Endodermal cell (in vitro differentiated cells): ENCODE results near the gene STXBP1. TPM values are rescaled to one million over a fixed set of nuclear protein-coding genes. Genes with fewer than 3 reads are reported as not detected.
A peak's percentile ranks its signal among the peaks of the same experiment; 100 is the strongest.

Experiments used
- DNase-seq: peaks from one replicate; pipeline ENCODE4 v3.0.0-alpha.2; 2017
- H3K27ac ChIP-seq: 2 replicates; pipeline ENCODE4 v1.5.1; 2013; ENCODE audit warnings: mild to moderate bottlenecking, low read depth, low read length, moderate library complexity
- H3K27me3 ChIP-seq: 2 replicates; pipeline ENCODE4 v1.6.1; 2013; ENCODE audit warnings: mild to moderate bottlenecking, low read length, moderate library complexity; ENCODE audit not compliant: insufficient read depth, control insufficient read depth, poor library complexity, severe bottlenecking
- H3K36me3 ChIP-seq: 2 replicates; pipeline ENCODE4 v1.7.0; 2013; ENCODE audit warnings: mild to moderate bottlenecking, low read length, moderate library complexity; ENCODE audit not compliant: control insufficient read depth, insufficient read depth
- H3K4me1 ChIP-seq: one replicate; pipeline ENCODE4 v1.7.0; 2013; ENCODE audit warnings: low read length; ENCODE audit not compliant: control insufficient read depth, insufficient read depth
- H3K4me3 ChIP-seq: 2 replicates; pipeline ENCODE4 v1.5.1; 2013; ENCODE audit warnings: mild to moderate bottlenecking, low read length, moderate library complexity
- H3K9ac ChIP-seq: 2 replicates; pipeline ENCODE4 v1.6.1; 2013; ENCODE audit warnings: mild to moderate bottlenecking, low read length, moderate library complexity; ENCODE audit not compliant: poor library complexity, severe bottlenecking; ENCODE audit errors: extremely low read depth
- H3K9me3 ChIP-seq: 2 replicates; pipeline ENCODE4 v1.6.1; 2013; ENCODE audit warnings: mild to moderate bottlenecking, low read length, moderate library complexity; ENCODE audit not compliant: control insufficient read depth
- H3K27ac Mint-ChIP-seq: 2 replicates; pipeline ENCODE4 v1.8.0; 2020; ENCODE audit warnings: mixed read lengths
- H3K27me3 Mint-ChIP-seq: 2 replicates; pipeline ENCODE4 v1.8.0; 2021; ENCODE audit warnings: mild to moderate bottlenecking, mixed read lengths; ENCODE audit not compliant: insufficient read depth
- H3K36me3 Mint-ChIP-seq: 2 replicates; pipeline ENCODE4 v1.8.0; 2020; ENCODE audit warnings: low read depth, mixed read lengths
- H3K4me1 Mint-ChIP-seq: 2 replicates; pipeline ENCODE4 v1.8.0; 2020; ENCODE audit warnings: mixed read lengths
- H3K4me3 Mint-ChIP-seq: 2 replicates; pipeline ENCODE4 v1.8.0; 2020; ENCODE audit warnings: mild to moderate bottlenecking, moderate library complexity, mixed read lengths
- H3K9me3 Mint-ChIP-seq: 2 replicates; pipeline ENCODE4 v1.8.0; 2020; ENCODE audit warnings: mild to moderate bottlenecking, mixed read lengths
- CTCF ChIP-seq: fragments of 200-600 bp; sonication (generic); conservative IDR thresholded peaks from 2 replicates; pipeline ENCODE4 v1.5.0; 2021; ENCODE audit warnings: antibody characterized with exemption, mild to moderate bottlenecking
- WGBS, 2 experiments: methylation state at CpG; one replicate each; pipeline versions ENCODE4 v1.1.5 to v1.1.7; 2013; ENCODE audit warnings: missing lambda C conversion rate in 2 of 2, mixed read lengths in 1 of 2; ENCODE audit not compliant: insufficient coverage in 1 of 2, insufficient read length in 1 of 2; 5-methylcytosine and 5-hydroxymethylcytosine counted together
- total RNA-seq, 2 donors: library from RNA; stranded (reverse); fragmentation: NEBNext Ultra II Directional in 1 of 2; extraction: Animal tissue kit (Norgen Biotek cat#: 25700) in 1 of 2; gene quantifications; 2 replicates in 1 of 2; 3 replicates in 1 of 2; pipeline ENCODE4 v1.2.1, GENCODE V29; 2021

The STXBP1 gene
- total RNA-seq, 2 donors from 2014 or later = 27.8 to 46.8 TPM

GRCh38 chr9:127712867-127713266 is 100.8 kb downstream of the STXBP1 start:
- 80 to 95% methylated on average over 1 to 10 of the region's 10 CpGs for WGBS, 2 experiments
- TF ChIP-seq CTCF = no peak
- no peak overlapping the region for H3K4me3 Mint-ChIP-seq

GRCh38 chr9:127714020-127714750 is 102.1 kb downstream of the STXBP1 start:
- no peak for TF ChIP-seq CTCF
- H3K27ac Mint-ChIP-seq = no peak overlapping the region
- Histone ChIP-seq H3K4me1 (no peaks in the 10 kb centered on the region), H3K36me3 (no peaks in the 10 kb centered on the region), H3K4me3 (no peak overlapping the region), H3K27me3 (no peaks in the 10 kb centered on the region), H3K9me3 (no peaks in the 10 kb centered on the region), H3K9ac (no peak overlapping the region), H3K27ac (no peak overlapping the region)
- DNase-seq = no peak
- 90 to 94% methylated on average over 12 to 19 of the region's 19 CpGs for WGBS, 2 experiments
- no peaks in the 10 kb centered on the region for H3K36me3 Mint-ChIP-seq
- peak overlapping the region; percentile 90 for H3K4me3 Mint-ChIP-seq
- peaks cover 12% of the 10 kb centered on the region for H3K4me1 Mint-ChIP-seq
- H3K9me3 Mint-ChIP-seq = no peaks in the 10 kb centered on the region
- H3K27me3 Mint-ChIP-seq = peaks cover 2% of the 10 kb centered on the region

More at GRCh38 chr9:127712867-127713266, 100.8 kb downstream of the STXBP1 start:
- H3K36me3 ChIP-seq = no peaks in the 10 kb centered on the region
- H3K9ac ChIP-seq = no peak overlapping the region
- H3K4me3 ChIP-seq = no peak overlapping the region
- Mint-ChIP-seq H3K9me3 (no peaks in the 10 kb centered on the region), H3K27me3 (peaks cover 2% of the 10 kb centered on the region), H3K36me3 (no peaks in the 10 kb centered on the region), H3K27ac (no peak overlapping the region), H3K4me1 (peaks cover 12% of the 10 kb centered on the region)
- no peak for DNase-seq
- H3K9me3 ChIP-seq = no peaks in the 10 kb centered on the region
- no peaks in the 10 kb centered on the region for H3K27me3 ChIP-seq
- no peak overlapping the region for H3K27ac ChIP-seq
- H3K4me1 ChIP-seq = no peaks in the 10 kb centered on the region

GRCh38 chr9:127714951-127715469 is 102.9 kb downstream of the STXBP1 start:
- H3K9me3 ChIP-seq = no peaks in the 10 kb centered on the region
- H3K4me3 ChIP-seq = peak overlapping the region; percentile 83
- Mint-ChIP-seq H3K36me3 (no peaks in the 10 kb centered on the region), H3K27me3 (peaks cover 2% of the 10 kb centered on the region), H3K4me1 (peaks cover 12% of the 10 kb centered on the region), H3K9me3 (no peaks in the 10 kb centered on the region), H3K4me3 (peak overlapping the region; percentile 90), H3K27ac (peak overlapping the region; percentile 93)
- no peak for TF ChIP-seq CTCF
- peak overlapping the region; percentile 58 for H3K9ac ChIP-seq
- no peak overlapping the region for H3K27ac ChIP-seq
- no peaks in the 10 kb centered on the region for H3K36me3 ChIP-seq
- no peaks in the 10 kb centered on the region for H3K27me3 ChIP-seq
- WGBS, 2 experiments = 1 to 3% methylated on average over 27 to 44 of the region's 44 CpGs
- DNase-seq = peak; percentile 59
- H3K4me1 ChIP-seq = no peaks in the 10 kb centered on the region
